IMR-90 (cell line): ENCODE data around the gene HEPACAM. TPM values are rescaled to one million over a fixed set of nuclear protein-coding genes. Genes with fewer than 3 reads are reported as not detected.
A peak's percentile ranks its signal among the peaks of the same experiment; 100 is the strongest.

Source experiments
- ATAC-seq: fragments of 200-7000 bp; cut with Tn5 transposase; 2 replicates; pipeline ENCODE4 v1.9.1; 2020; ENCODE audit warnings: low read depth, mild to moderate bottlenecking, moderate library complexity
- BruUV-seq: library from RNA; stranded (reverse); fragments of 400-500 nt; replicated peaks from 2 replicates; lab custom pipeline; 2021; lab: Mats Ljungman, UMichigan
- CTCF ChIA-PET: fragments of 300-600 bp; formaldehyde crosslinking; extraction: SDS; loops from one replicate; lab custom pipeline; 2021; ENCODE audit warnings: antibody characterized with exemption; lab: Yijun Ruan, JAX
- POLR2A ChIA-PET: fragments of 300-600 bp; sonication (Branson Sonifier 250); formaldehyde crosslinking; loops from one replicate; lab custom pipeline; 2022; ENCODE audit warnings: antibody characterized with exemption; ENCODE audit not compliant: unreplicated experiment; lab: Charles Lee
- DNase-seq: peaks from one replicate; pipeline ENCODE4 v3.0.0; 2013
- H2AFZ ChIP-seq: replicated peaks from 2 replicates; pipeline ENCODE3; 2013; ENCODE audit warnings: low read length, mild to moderate bottlenecking; ENCODE audit not compliant: poor library complexity
- H2AK5ac ChIP-seq: 2 replicates; pipeline ENCODE4 v1.6.1; 2013; ENCODE audit warnings: low read depth, low read length, inconsistent platforms
- H2AK9ac ChIP-seq: replicated peaks from 2 replicates; pipeline ENCODE3; 2013; ENCODE audit warnings: mild to moderate bottlenecking, low read depth, low read length, moderate library complexity; ENCODE audit not compliant: poor library complexity
- H2BK120ac ChIP-seq: 2 replicates; pipeline ENCODE4 v1.6.1; 2013; ENCODE audit warnings: low read depth, low read length, inconsistent platforms
- H2BK15ac ChIP-seq: 3 replicates; pipeline ENCODE4 v1.6.1; 2013; ENCODE audit warnings: low read depth, low read length, inconsistent platforms
- H2BK20ac ChIP-seq: 2 replicates; pipeline ENCODE4 v1.6.1; 2013; ENCODE audit warnings: low read depth, mild to moderate bottlenecking, inconsistent platforms, low read length, moderate library complexity
- H2BK5ac ChIP-seq: 2 replicates; pipeline ENCODE4 v1.6.1; 2013; ENCODE audit warnings: mild to moderate bottlenecking, low read depth, low read length, inconsistent platforms; ENCODE audit not compliant: poor library complexity, severe bottlenecking
- H3K14ac ChIP-seq: replicated peaks from 2 replicates; pipeline ENCODE4 v1.6.1; 2013; ENCODE audit warnings: low read depth, low read length, inconsistent platforms
- H3K18ac ChIP-seq: 2 replicates; pipeline ENCODE4 v1.6.1; 2013; ENCODE audit warnings: low read depth, low read length, control low read depth
- H3K23ac ChIP-seq: 2 replicates; pipeline ENCODE4 v1.6.1; 2013; ENCODE audit warnings: low read depth, low read length, inconsistent platforms
- H3K27ac ChIP-seq: 2 replicates; pipeline ENCODE4 v1.5.1; 2013; ENCODE audit warnings: mild to moderate bottlenecking, control low read depth, low read length; ENCODE audit not compliant: insufficient read depth
- H3K27me3 ChIP-seq: 2 replicates; pipeline ENCODE4 v1.6.1; 2013; ENCODE audit warnings: low read length; ENCODE audit not compliant: control insufficient read depth, insufficient read depth
- H3K36me3 ChIP-seq: 2 replicates; pipeline ENCODE4 v1.6.1; 2013; ENCODE audit warnings: low read length, mixed read lengths; ENCODE audit not compliant: control insufficient read depth, insufficient read depth
- H3K4ac ChIP-seq: 2 replicates; pipeline ENCODE4 v1.6.1; 2013; ENCODE audit warnings: low read depth, low read length, inconsistent platforms
- H3K4me1 ChIP-seq: 2 replicates; pipeline ENCODE4 v1.6.1; 2013; ENCODE audit warnings: low read length, mixed read lengths; ENCODE audit not compliant: control insufficient read depth, insufficient read depth
- H3K4me2 ChIP-seq: 2 replicates; pipeline ENCODE4 v1.6.1; 2013; ENCODE audit warnings: low read depth, mild to moderate bottlenecking, control low read depth, low read length, moderate library complexity
- H3K4me3 ChIP-seq: 2 replicates; pipeline ENCODE4 v1.5.1; 2013; ENCODE audit warnings: low read depth, mild to moderate bottlenecking, control low read depth, low read length, moderate library complexity; ENCODE audit not compliant: insufficient read depth
- H3K56ac ChIP-seq: 2 replicates; pipeline ENCODE4 v1.6.1; 2013; ENCODE audit warnings: low read length, inconsistent platforms; ENCODE audit not compliant: insufficient read depth; ENCODE audit errors: extremely low read depth
- H3K79me1 ChIP-seq, 2 experiments: 2 replicates each; pipeline ENCODE4 v1.6.1; 2013; ENCODE audit warnings: low read length in 2 of 2, inconsistent platforms in 1 of 2, low read depth in 1 of 2
- H3K9ac ChIP-seq: 2 replicates; pipeline ENCODE4 v1.6.1; 2013; ENCODE audit warnings: low read depth, low read length, control low read depth
- H3K9me1 ChIP-seq: 2 replicates; pipeline ENCODE4 v1.6.1; 2013; ENCODE audit warnings: low read length, inconsistent platforms; ENCODE audit not compliant: insufficient read depth
- H3K9me3 ChIP-seq: 2 replicates; pipeline ENCODE4 v1.6.1; 2013; ENCODE audit warnings: low read length; ENCODE audit not compliant: control insufficient read depth, insufficient read depth
- H4K20me1 ChIP-seq: 2 replicates; pipeline ENCODE4 v1.6.1; 2013; ENCODE audit warnings: low read length, inconsistent platforms; ENCODE audit not compliant: insufficient read depth
- H4K5ac ChIP-seq: 2 replicates; pipeline ENCODE4 v1.6.1; 2013; ENCODE audit warnings: mild to moderate bottlenecking, low read depth, low read length, control low read depth
- H4K8ac ChIP-seq, 2 experiments: 2 replicates each; pipeline ENCODE4 v1.6.1; 2013; ENCODE audit warnings: low read depth in 2 of 2, low read length in 2 of 2, control low read depth in 1 of 2, inconsistent platforms in 1 of 2
- H4K91ac ChIP-seq: 2 replicates; pipeline ENCODE4 v1.6.1; 2013; ENCODE audit warnings: low read depth, low read length, inconsistent platforms; ENCODE audit not compliant: insufficient read depth
- BHLHE40 ChIP-seq: fragments of 150-350 bp; IDR thresholded peaks from 2 replicates; pipeline ENCODE4 v1.6.1; 2016; ENCODE audit warnings: mild to moderate bottlenecking, low read depth, low read length
- CEBPB ChIP-seq: IDR thresholded peaks from 2 replicates; pipeline ENCODE4 v1.6.1; 2012; ENCODE audit warnings: low read depth, low read length, improper control_type of control experiment
- CHD1 ChIP-seq: IDR thresholded peaks from 2 replicates; pipeline ENCODE4 v1.6.1; 2012; ENCODE audit warnings: low read depth, low read length, improper control_type of control experiment
- CTCF ChIP-seq: conservative IDR thresholded peaks from 2 replicates; pipeline ENCODE4 v1.5.1; 2012; ENCODE audit warnings: mild to moderate bottlenecking, low read depth, low read length, improper control_type of control experiment
- ELK1 ChIP-seq: fragments of 150-350 bp; IDR thresholded peaks from 2 replicates; pipeline ENCODE4 v1.6.1; 2016; ENCODE audit warnings: low read depth, mild to moderate bottlenecking, low read length, moderate library complexity, borderline replicate concordance
- FOS ChIP-seq: fragments of 150-350 bp; IDR thresholded peaks from 2 replicates; pipeline ENCODE4 v1.6.1; 2016; ENCODE audit warnings: low read depth, low read length
- MAZ ChIP-seq: IDR thresholded peaks from 2 replicates; pipeline ENCODE4 v1.6.1; 2012; ENCODE audit warnings: low read depth, mild to moderate bottlenecking, low read length, improper control_type of control experiment, moderate library complexity, borderline replicate concordance
- MXI1 ChIP-seq: IDR thresholded peaks from 2 replicates; pipeline ENCODE4 v1.6.1; 2012; ENCODE audit warnings: low read depth, mild to moderate bottlenecking, low read length, moderate library complexity, borderline replicate concordance
- RCOR1 ChIP-seq: IDR thresholded peaks from 2 replicates; pipeline ENCODE4 v1.6.1; 2012; ENCODE audit warnings: mild to moderate bottlenecking, low read length, improper control_type of control experiment; ENCODE audit not compliant: insufficient replicate concordance
- USF2 ChIP-seq: fragments of 150-350 bp; IDR thresholded peaks from 2 replicates; pipeline ENCODE4 v1.6.1; 2017; ENCODE audit warnings: mild to moderate bottlenecking, antibody characterized with exemption, low read length, low read depth
- WGBS, 2 experiments: methylation state at CpG; one replicate each; pipeline versions ENCODE4 v1.1.5 to v1.1.7; 2013; ENCODE audit warnings: missing lambda C conversion rate in 2 of 2; ENCODE audit not compliant: insufficient read length in 1 of 2; ENCODE audit errors: extremely low coverage in 2 of 2; 5-methylcytosine and 5-hydroxymethylcytosine counted together
- dilution Hi-C: fragments of 300-500 bp; cut with HindIII; formaldehyde crosslinking; loops from one replicate; pipeline ENCODE4 v1.14.3; 2018; ENCODE audit warnings: low sequenced_read_pairs; ENCODE audit not compliant: unreplicated experiment
- in situ Hi-C: fragments of 300-500 bp; cut with MboI; formaldehyde crosslinking; loops from 3 replicates; pipeline ENCODE4 v1.14.3; 2019; ENCODE audit warnings: low sequenced_read_pairs, inconsistent platforms, mixed read lengths
- intact Hi-C: fragments of 100-400 bp; cut with micrococcal nuclease; formaldehyde crosslinking; loops from 2 replicates; pipeline ENCODE4 v1.10.0; 2022
- polyA plus RNA-seq, 3 experiments: library from polyadenylated mRNA; depleted of rRNA; stranded (reverse); fragments of >200 nt; gene quantifications; 2 replicates each; pipeline ENCODE4 v1.2.3, GENCODE V29; 2012; ENCODE audit warnings: low replicate concordance in 1 of 3
- total RNA-seq: library from RNA; depleted of rRNA; stranded (reverse); fragments of >200 nt; gene quantifications from 2 replicates; pipeline ENCODE4 v1.2.3, GENCODE V29; 2012

The HEPACAM gene
- total and polyA plus RNA-seq, 2 of the 4 experiments (the other 2 are of a cell fraction) = 0.09 to 0.18 TPM

GRCh38 chr11:124893781-124894401 is 42.0 kb downstream of the HEPACAM start:
- Histone ChIP-seq H3K9me1 (peaks cover 22% of the 10 kb centered on the region), H3K27me3 (no peaks in the 10 kb centered on the region), H4K20me1 (no peaks in the 10 kb centered on the region), H3K18ac (no peak overlapping the region), H3K4ac (no peak overlapping the region), H3K36me3 (no peaks in the 10 kb centered on the region), H3K23ac (no peak overlapping the region), H2BK20ac (no peak overlapping the region), H2AFZ (no peak overlapping the region), H3K4me2 (no peak overlapping the region), H2BK120ac (0 out of 2 replicates have a peak overlapping the region, but pooled peaks have one; percentile 48), H4K91ac (no peak overlapping the region), H2BK15ac (no peak overlapping the region), H3K9me3 (no peaks in the 10 kb centered on the region), H2AK5ac (no peak overlapping the region), H4K8ac (no peak overlapping the region), H3K56ac (no peak overlapping the region), H4K5ac (no peak overlapping the region), H3K27ac (no peak overlapping the region), H2BK5ac (no peak overlapping the region), H3K4me1 (peaks cover 20% of the 10 kb centered on the region), H3K14ac (no peak overlapping the region), H2AK9ac (no peak overlapping the region), H3K9ac (no peak overlapping the region), H3K4me3 (no peak overlapping the region), H3K79me1 (peaks cover 0 to 3% of the 10 kb centered on the region in 2 experiments; a peak in 1 of 4 replicates)
- intact Hi-C loops (no loop called here), in situ Hi-C loops (no loop called here), dilution Hi-C loops (no loop called here)
- TF ChIP-seq ELK1 = no peak
- TF ChIP-seq BHLHE40 = no peak
- no peak for TF ChIP-seq CHD1
- TF ChIP-seq MXI1 = no peak
- TF ChIP-seq USF2 = no peak
- TF ChIP-seq CEBPB = no peak
- no peak for TF ChIP-seq MAZ
- TF ChIP-seq RCOR1 = no peak
- no peak for TF ChIP-seq FOS
- no peak for TF ChIP-seq CTCF
- ChIA-PET CTCF (no interaction called here), POLR2A (no interaction called here)
- DNase-seq (no peak), ATAC-seq (no peak)
- 92% methylated on average over 8 of the region's 14 CpGs; no CpG with 5 or more reads in 1 of the 2 experiments for WGBS, 2 experiments
- BruUV-seq = no TSS peak
